Measurements from ENCODE around the gene GNAS. TPM values are rescaled to one million over a fixed set of nuclear protein-coding genes. Genes with fewer than 3 reads are reported as not detected.

GNAS gene
- 214 and 243 TPM in 2 replicates for total RNA-seq

GRCh38 chr20:58852543-58853271 is at the start of gene GNAS:
Gene GNAS (plus strand): TSS chr20:58852716.

GRCh38 chr20:58850693-58851174 is 1.8 kb upstream of the GNAS start, which contains the start of gene GNAS-AS1:
Gene GNAS-AS1 (minus strand): TSS chr20:58850902.

Other genes starting within 250 kb of the GNAS start
- gene STX16, start 201.4 kb upstream of the GNAS start, total RNA-seq = 29.9 and 34.3 TPM in 2 replicates
- gene NPEPL1, start 159.9 kb upstream of the GNAS start, total RNA-seq = 16.9 and 23.4 TPM in 2 replicates
- gene GNAS-AS1, start 1.8 kb upstream of the GNAS start, total RNA-seq = 0.48 TPM in 1 of 2 replicates, not detected in the other
- gene NELFCD, start 128.5 kb downstream of the GNAS start, total RNA-seq = 40.0 and 40.9 TPM in 2 replicates
- 50.5 and 104 TPM in 2 replicates for gene CTSZ, start 154.5 kb downstream of the GNAS start, total RNA-seq
- not detected in 2 replicates for gene TUBB1, start 166.7 kb downstream of the GNAS start, total RNA-seq
- gene ATP5F1E, start 179.6 kb downstream of the GNAS start, total RNA-seq = 19.3 and 22.6 TPM in 2 replicates
- gene PRELID3B, start 190.1 kb downstream of the GNAS start, total RNA-seq = 133 and 144 TPM in 2 replicates